Heart left ventricle (tissue), 13 donors: ENCODE measurements around the gene NARS2.
A peak's percentile ranks its signal among the peaks of the same experiment; 100 is the strongest.

Experiments
- CTCF ChIP-seq, 12 donors: fragments of 200-600 bp; sonication (generic) in 4 of 12; IDR thresholded peaks; one replicate each; pipeline versions ENCODE4 v1.5.0 to v1.8.0; 2018 to 2022; ENCODE audit warnings: antibody characterized with exemption in 12 of 12, mild to moderate bottlenecking in 5 of 12
- POLR2A ChIP-seq, 2 donors: fragments of 450-650 bp; IDR thresholded peaks; one replicate each; pipeline ENCODE4 v1.6.1; 2017; ENCODE audit warnings: antibody characterized with exemption in 2 of 2, mild to moderate bottlenecking in 2 of 2, moderate library complexity in 2 of 2
- donor health status: ischemic (EF 13 %, LVEDD 7.1; RV severe dilation, severe dysfunction).
- donor health status: DM: no; HTN: yes; CAD: no.
- donor health status: DM: no; HTN: no; CAD: no.
- donor health status: ischemic (EF 25% LVEDD 6.9; RV normal size, moderate dysfunction).
- donor health status: ischemic (EF 25% LVEDD 5.7; RV mildly dilated, moderate dysfunction).
- donor health status: ischemic (EF 35%, LVEDD 5.7; RV mildly dilated, moderate dysfunction).
- donor health status: nonischemic (EF 11% LVEDD 7.7; RV severe dilation, severe dysfunction).
- donor health status: DM: yes; HTN: yes; CAD: no.
- donor health status: PGD.
- donor health status: ischemic (EF 29% LVEDD 5.4; RV normal size, mild dysfunction).
- donor health status: nonischemic (EF 23%, LVEDD 6.1; RV moderate dilation, normal function).

DNA sequence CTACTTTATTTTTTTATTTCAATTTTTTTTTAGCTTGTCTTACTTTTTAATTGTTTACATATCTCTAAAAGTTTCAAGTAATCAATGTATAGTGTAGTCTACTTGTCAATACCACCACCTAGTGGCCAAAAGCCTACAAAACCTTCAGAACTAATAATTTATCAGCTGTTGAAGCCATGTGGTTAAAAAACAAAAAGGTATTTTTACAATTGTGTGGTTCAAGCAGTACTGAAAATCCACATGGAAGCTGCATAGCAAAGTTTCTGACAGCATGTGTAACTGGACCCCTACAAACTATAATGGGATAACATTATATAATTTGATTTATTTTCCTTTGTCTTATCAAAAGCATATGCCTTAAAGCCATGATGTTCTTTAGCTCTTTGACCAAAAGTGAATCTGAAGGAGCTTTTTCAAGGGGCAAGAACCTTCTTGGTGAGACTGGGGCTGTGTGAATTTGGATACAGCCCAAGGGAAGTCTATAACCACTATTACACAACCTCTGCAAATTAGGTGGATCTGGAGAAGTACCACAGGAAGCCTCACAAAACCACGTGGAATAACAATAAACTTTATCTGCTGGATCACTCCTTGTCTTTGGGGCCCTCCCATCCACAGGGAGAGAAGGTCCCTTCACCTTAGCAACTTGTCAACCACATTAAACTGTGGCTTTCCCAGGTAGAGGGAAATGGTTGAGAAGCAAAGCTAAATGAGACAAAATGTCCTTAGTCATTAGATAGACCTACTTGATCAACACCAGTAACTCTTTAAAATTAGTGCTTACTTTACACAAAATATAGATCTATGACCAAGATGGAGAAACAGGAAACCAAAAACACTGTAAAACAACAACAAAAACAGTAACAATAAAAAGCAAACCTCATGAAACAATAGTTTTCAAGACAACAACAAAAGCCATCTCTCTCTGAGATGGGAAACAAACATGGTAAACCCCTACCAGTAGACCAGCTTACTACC, 9.9 kb downstream of the NARS2 start:
- TF ChIP-seq CTCF (IDR thresholded peaks at IDR 0.05) (peak; percentile 70 to 86 (median 78)), POLR2A (IDR thresholded peaks at IDR 0.05) (no peak)
